Astrocyte of the cerebellum (primary cell): Measurements from ENCODE around the gene FOXP3.

Experiments used
- DNase-seq: peaks from one replicate; pipeline ENCODE4 v3.0.0-alpha.2; 2011; ENCODE audit warnings: low read depth
- H3K4me3 ChIP-seq: 2 replicates; pipeline ENCODE4 v1.5.1; 2011; ENCODE audit warnings: mild to moderate bottlenecking, low read depth, low read length, moderate library complexity
- CTCF ChIP-seq: IDR thresholded peaks from 2 replicates; pipeline ENCODE4 v1.5.1; 2012; ENCODE audit warnings: low read length, low read depth, moderate library complexity, mild to moderate bottlenecking; ENCODE audit errors: missing control alignments
- in situ Hi-C: cut with HindIII; loops from 2 replicates; pipeline ENCODE4 v1.10.0; 2017; ENCODE audit warnings: low sequenced_read_pairs

The FOXP3 gene

GRCh38 chrX:49214416-49214815 is 50.1 kb downstream of the FOXP3 start:
- DNase-seq = no peak
- no peak overlapping the region for H3K4me3 ChIP-seq
- TF ChIP-seq CTCF = no peak
- in situ Hi-C loops = no loop called here

- H3K4me3 ChIP-seq = no peak overlapping the region
- in situ Hi-C loops = no loop called here
- TF ChIP-seq CTCF = no peak
Observed at GRCh38 chrX:49212861-49213260, 51.6 kb downstream of the FOXP3 start.

GRCh38 chrX:49212209-49212608 is 52.3 kb downstream of the FOXP3 start:
- no peak for TF ChIP-seq CTCF
- no peak overlapping the region for H3K4me3 ChIP-seq
- no peak for DNase-seq
- in situ Hi-C loops = no loop called here

More at GRCh38 chrX:49212861-49213260, 51.6 kb downstream of the FOXP3 start:
- no peak for DNase-seq

GRCh38 chrX:49211074-49211473 is 53.4 kb downstream of the FOXP3 start:
- no peak overlapping the region for H3K4me3 ChIP-seq
- TF ChIP-seq CTCF = no peak
- no peak for DNase-seq
- in situ Hi-C loops = no loop called here

- H3K4me3 ChIP-seq = no peak overlapping the region
- in situ Hi-C loops = no loop called here
- no peak for DNase-seq
- TF ChIP-seq CTCF = no peak
Observed at GRCh38 chrX:49210406-49210805, 54.1 kb downstream of the FOXP3 start.

GRCh38 chrX:49209434-49210251 is 54.9 kb downstream of the FOXP3 start:
- in situ Hi-C loops = no loop called here
- TF ChIP-seq CTCF = no peak
- H3K4me3 ChIP-seq = no peak overlapping the region
- no peak for DNase-seq
